Right ventricle myocardium inferior (tissue), 1 donor: ENCODE data around the gene CBLIF. TPM values are rescaled to one million over a fixed set of nuclear protein-coding genes. Genes with fewer than 3 reads are reported as not detected.
"Not testable (repeated sequence)": the region's sequence is repeated elsewhere in the genome, so short reads cannot be mapped to it uniquely, and the experiment has no call there.

Source experiments
- ATAC-seq: fragments of 200-7000 bp; cut with Tn5 transposase; one replicate; pipeline ENCODE4 v1.9.1; 2020; ENCODE audit warnings: mild to moderate bottlenecking, moderate library complexity
- DNase-seq: peaks from one replicate; pipeline ENCODE4 v3.0.0; 2021; ENCODE audit errors: missing footprints
- intact Hi-C: fragments of 100-400 bp; cut with DNase I; formaldehyde crosslinking; loops from one replicate; pipeline ENCODE4 v1.11.0; 2022
- total RNA-seq: library from RNA; stranded (reverse); fragmentation: NEBNext Ultra II Directional; extraction: Animal tissue kit (Norgen Biotek cat#: 25700); gene quantifications from one replicate; pipeline ENCODE4 v1.2.1, GENCODE V29; 2021
- donor health status: DM: no; HTN: yes; CAD: no; lungs with severe emphysema.

The CBLIF gene
- total RNA-seq, 1 donor from 2014 or later = not detected

GRCh38 chr11:59849551-59849950 is 4.3 kb upstream of the CBLIF start:
- intact Hi-C loops, DNase-seq, ATAC-seq: not testable (repeated sequence)

DNA sequence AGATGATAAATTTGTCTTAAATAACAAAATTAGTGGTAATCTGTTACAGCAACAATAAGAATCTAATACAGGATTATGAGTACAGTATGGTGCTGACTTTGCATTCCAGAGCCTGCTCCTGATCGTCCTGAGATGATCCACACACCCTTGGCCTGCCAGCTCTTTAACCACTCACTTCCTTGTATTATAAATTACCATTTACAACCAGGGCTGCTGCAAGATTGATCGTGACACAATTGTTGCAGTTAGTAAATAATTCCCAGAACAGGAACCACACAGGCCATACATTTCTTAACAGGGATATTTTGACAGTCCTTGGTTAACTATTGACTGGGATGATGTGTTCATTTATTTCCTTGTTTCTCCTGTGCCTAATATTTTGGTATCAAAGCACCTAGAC is 3.8 kb upstream of the CBLIF start:
- ATAC-seq = no peak
- intact Hi-C loops = no loop called here

DNA sequence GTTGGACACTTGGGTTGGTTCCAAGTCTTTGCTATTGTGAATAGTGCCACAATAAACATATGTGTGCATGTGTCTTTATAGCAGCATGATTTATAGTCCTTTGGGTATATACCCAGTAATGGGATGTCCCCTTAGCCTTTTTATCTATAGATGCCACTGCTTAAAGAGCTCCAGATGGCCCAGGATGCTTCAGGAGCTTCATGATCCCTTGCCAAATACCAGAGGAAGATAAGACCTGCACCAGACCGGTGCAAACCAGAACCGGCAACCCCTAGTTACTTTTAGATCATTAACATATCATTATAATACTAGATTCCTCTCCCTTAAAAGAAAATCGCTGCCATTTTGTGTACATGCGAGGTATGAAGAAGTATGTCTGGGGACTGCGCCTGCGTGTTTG is 3.1 kb upstream of the CBLIF start:
- ATAC-seq, DNase-seq, intact Hi-C loops: not testable (repeated sequence)

More for the DNA sequence above, 3.8 kb upstream of the CBLIF start:
- no peak for DNase-seq

- intact Hi-C loops = no loop called here
- no peak for ATAC-seq
- DNase-seq = no peak
Measured at GRCh38 chr11:59847626-59848025, 2.3 kb upstream of the CBLIF start.

GRCh38 chr11:59846556-59846955 is 1.3 kb upstream of the CBLIF start:
- no peak for ATAC-seq
- intact Hi-C loops = no loop called here
- no peak for DNase-seq

- ATAC-seq (no peak), DNase-seq (no peak)
- intact Hi-C loops = no loop called here
Measured at GRCh38 chr11:59842316-59842715, 3.0 kb downstream of the CBLIF start.

DNA sequence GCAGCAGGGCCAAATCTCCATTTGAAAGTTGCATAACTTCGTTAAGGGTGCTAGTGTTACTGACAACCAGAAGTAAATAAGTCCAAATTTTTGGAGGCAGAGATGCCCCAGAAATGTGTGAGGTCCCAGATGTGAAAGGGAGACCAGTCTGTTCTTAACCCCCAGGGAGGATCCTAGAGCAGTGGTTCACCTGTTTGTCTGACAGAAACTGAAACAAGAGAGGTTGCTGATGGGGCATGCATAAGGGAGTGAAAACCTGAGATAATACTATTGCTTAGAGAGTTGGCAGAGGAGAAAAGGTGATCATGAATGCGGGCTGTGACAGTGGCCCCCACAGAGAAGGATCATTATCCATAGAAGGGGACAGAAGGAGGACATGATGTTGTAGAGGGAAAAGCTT is 3.8 kb downstream of the CBLIF start:
- intact Hi-C loops = no loop called here
- DNase-seq (no peak), ATAC-seq (no peak)

DNA sequence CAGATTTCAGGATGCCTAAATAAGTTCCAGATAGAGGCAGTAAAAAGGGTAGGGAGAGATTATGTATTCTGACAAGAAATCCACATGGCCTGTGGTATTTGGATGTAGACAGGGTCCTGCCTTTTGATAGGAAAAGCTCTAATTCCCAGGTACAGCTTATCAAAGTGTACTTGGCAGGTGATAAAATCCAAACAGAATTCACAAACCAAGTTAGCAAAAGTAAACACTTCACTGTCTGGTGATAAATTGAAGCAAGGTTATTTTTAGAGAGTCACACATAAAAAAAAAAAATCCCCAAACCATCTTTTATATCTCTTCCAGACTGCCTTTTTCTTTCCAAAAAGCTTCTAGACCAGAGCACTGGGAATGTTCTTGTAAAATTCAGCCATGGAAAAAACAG is 5.7 kb downstream of the CBLIF start:
- intact Hi-C loops = no loop called here
- DNase-seq (no peak), ATAC-seq (no peak)

- ATAC-seq (no peak), DNase-seq (no peak)
- intact Hi-C loops = no loop called here
Measured at GRCh38 chr11:59833602-59834001, 11.7 kb downstream of the CBLIF start.

DNA sequence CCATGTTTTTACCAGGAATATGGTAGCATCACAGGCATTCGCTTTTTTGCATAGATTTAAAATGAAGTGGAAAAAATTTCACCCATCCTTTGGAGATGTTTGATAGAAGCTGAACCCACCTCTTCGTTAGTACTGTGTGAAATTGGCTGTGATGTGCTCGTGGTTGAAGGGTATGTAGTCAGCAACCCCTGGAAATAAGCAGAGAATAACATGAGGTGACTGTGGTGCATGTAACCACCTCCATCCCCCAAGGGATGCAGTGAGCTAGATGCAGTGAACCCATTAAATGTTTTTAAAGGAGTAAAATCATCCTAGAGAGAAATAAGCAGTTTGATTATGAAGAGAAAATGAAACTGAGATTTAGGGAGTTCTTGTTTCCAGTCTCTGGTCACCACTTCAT is 15.9 kb downstream of the CBLIF start:
- no peak for ATAC-seq
- intact Hi-C loops = no loop called here
- no peak for DNase-seq

DNA sequence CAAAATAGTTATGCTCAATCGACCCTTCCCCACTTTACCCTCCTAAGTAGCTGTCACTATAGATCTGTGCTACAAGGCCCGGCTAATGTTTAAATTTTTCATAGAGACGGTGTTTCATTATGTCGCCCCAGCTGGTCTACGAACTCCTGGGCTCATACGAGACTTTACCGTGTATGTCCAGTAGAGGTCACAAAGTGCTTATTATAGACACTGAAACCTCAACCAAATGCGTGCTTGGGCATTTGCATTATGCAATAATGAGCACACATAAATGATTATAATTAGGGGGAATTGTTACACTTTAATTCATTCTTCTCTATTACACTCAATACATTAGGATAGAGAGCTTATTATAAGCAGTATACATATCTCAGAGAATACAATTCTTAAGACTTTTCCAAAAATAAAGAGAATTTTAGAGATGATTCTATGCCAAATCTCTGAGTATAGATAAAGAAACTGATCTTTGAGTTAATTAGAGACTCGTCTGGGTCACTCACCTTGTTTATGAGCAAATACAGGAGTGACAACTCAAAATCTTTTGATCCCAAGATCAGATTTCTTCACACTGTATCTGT is 22.2 kb downstream of the CBLIF start:
- ATAC-seq (peak; percentile 69), DNase-seq (no peak)
- intact Hi-C loops = loop anchor here (2.0 to 5.0 kb wide), 3 partner anchors 94 to 369 kb away; no protein-coding TSS in a partner anchor

DNA sequence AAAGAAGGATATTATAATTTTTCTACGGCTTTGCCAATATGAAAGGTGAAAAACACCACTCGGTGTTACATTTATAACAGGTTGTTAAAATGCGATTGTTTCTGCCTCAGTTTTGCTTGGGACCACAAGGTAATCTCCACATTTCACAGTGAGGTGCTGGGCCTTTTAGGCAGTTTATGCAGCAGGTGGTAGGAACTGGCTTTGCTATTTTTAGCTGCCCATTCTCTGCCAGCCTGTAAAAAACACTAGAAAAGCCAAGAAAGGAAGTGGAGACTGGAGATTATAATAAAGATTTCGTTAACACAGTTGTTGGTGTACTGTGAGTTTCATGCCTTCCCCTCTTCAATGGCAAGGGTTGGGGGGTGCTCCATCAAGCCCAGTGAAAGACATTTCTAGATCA is 26.7 kb downstream of the CBLIF start:
- DNase-seq = no peak

GRCh38 chr11:59816434-59816833 is 28.9 kb downstream of the CBLIF start:
- intact Hi-C loops, DNase-seq, ATAC-seq: not testable (repeated sequence)

More for the DNA sequence above, 26.7 kb downstream of the CBLIF start:
- intact Hi-C loops = no loop called here
- no peak for ATAC-seq

GRCh38 chr11:59815754-59816153 is 29.5 kb downstream of the CBLIF start:
- DNase-seq = no peak
- ATAC-seq = no peak
- intact Hi-C loops = no loop called here

GRCh38 chr11:59814021-59814420 is 31.3 kb downstream of the CBLIF start:
- DNase-seq = no peak
- intact Hi-C loops = no loop called here
- no peak for ATAC-seq

GRCh38 chr11:59813364-59813763 is 31.9 kb downstream of the CBLIF start:
- intact Hi-C loops = no loop called here
- DNase-seq (no peak), ATAC-seq (no peak)

DNA sequence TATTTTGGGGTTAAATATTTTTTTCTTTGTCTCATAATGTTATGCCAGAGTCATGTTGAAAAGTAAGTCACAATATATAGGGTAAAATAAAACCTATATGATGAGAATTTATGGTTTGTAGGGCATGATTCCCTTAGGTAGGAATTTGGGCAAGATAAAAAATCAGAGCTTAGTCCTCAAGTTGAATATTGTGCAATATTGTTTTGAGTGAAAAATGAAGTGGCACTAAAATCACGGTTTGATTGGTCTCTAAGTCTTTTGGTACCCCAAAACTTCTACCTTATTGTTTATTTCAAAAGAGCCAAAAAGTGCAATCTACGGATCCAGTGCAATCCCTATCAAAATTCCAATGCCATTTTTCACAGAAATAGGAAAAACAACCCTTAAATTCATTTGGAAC is 33.1 kb downstream of the CBLIF start:
- DNase-seq (no peak), ATAC-seq (no peak)
- intact Hi-C loops = no loop called here

GRCh38 chr11:59810911-59811259 is 34.4 kb downstream of the CBLIF start:
- intact Hi-C loops = loop anchor here (2.0 kb wide), 1 partner anchor 56 kb away; the partner anchor contains the start of gene STX3
- DNase-seq (no peak), ATAC-seq (no peak)

- ATAC-seq = peak; percentile 98
Measured at GRCh38 chr11:59810189-59810910, 34.9 kb downstream of the CBLIF start, which contains the start of gene MRPL16. TSS of gene MRPL16 (minus strand) at chr11:59810778. CDS start at chr11:59810658, 120 bp downstream.

GRCh38 chr11:59807047-59807610 is 38.2 kb downstream of the CBLIF start:
- no peak for ATAC-seq
- DNase-seq = no peak
- intact Hi-C loops = no loop called here

More at GRCh38 chr11:59810189-59810910, 34.9 kb downstream of the CBLIF start, which contains the start of gene MRPL16:
- intact Hi-C loops = loop anchor here (2.0 kb wide), 1 partner anchor 56 kb away; the partner anchor contains the start of gene STX3
- peak; percentile 90 for DNase-seq
